Ishikawa (cell line): ENCODE measurements around the gene PMM1.

ENCODE experiments used
- CREB1 ChIP-seq: IDR thresholded peaks from 2 replicates; pipeline ENCODE4 v1.6.1; 2012; ENCODE audit warnings: low read depth
- EGR1 ChIP-seq: IDR thresholded peaks from 2 replicates; pipeline ENCODE4 v1.6.1; 2012
- EP300 ChIP-seq: IDR thresholded peaks from 2 replicates; pipeline ENCODE4 v1.6.1; 2012; ENCODE audit warnings: borderline replicate concordance
- NFIC ChIP-seq: IDR thresholded peaks from 2 replicates; pipeline ENCODE4 v1.6.1; 2012
- RAD21 ChIP-seq: IDR thresholded peaks from 2 replicates; pipeline ENCODE4 v1.6.1; 2012; ENCODE audit warnings: low read depth
- ZBTB7A ChIP-seq: IDR thresholded peaks from 2 replicates; pipeline ENCODE4 v1.6.1; 2012; ENCODE audit warnings: low read depth
- TF ChIP-seq, protein P1 (sequence below): IDR thresholded peaks from 2 replicates; pipeline ENCODE4 v1.6.1; 2012; ENCODE audit warnings: low read depth, mild to moderate bottlenecking
- TF ChIP-seq, protein P2 (sequence below): IDR thresholded peaks from 2 replicates; pipeline ENCODE4 v1.6.1; 2012

DNA sequence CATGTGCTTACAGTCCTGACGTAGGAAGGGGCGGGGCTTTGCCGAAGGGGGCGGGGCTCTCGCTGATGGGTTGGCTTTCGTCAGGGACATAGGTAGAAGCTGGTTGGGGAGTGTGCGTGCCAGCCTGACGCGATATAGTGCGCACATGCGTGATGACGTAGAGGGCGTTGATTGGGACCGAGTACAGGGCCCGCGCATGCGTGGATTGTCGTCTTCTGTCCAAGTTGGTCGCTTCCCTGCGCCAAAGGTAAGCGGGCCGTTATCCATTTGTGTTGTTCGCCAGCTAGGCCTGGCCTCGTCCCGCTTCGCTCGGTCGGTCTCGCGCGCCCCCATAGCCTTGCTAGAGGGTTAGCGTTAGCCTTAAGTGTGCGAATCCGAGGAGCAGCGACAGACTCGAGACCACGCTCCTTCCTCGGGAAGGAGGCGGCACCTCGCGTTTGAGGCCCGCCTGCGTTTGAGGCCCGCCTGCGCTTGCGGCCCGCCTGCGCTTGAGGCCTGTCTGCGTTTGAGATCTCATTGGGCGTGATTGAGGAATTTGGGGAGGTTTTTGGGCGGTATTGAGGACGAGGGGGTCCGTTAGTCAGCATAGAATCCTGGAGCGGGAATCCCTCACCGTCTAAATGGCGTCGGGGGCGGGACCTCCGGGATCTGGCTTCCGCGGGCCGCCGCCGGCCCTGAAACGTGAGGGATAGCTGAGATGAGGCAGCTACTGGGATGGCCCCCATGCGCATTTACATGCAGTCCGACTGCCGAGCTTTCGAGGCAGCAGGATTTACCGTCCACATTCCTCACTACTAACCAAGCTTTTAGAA lies 31.7 kb upstream of the PMM1 start, which contains the start of gene XRCC6:
- TF ChIP-seq, protein P1, sequence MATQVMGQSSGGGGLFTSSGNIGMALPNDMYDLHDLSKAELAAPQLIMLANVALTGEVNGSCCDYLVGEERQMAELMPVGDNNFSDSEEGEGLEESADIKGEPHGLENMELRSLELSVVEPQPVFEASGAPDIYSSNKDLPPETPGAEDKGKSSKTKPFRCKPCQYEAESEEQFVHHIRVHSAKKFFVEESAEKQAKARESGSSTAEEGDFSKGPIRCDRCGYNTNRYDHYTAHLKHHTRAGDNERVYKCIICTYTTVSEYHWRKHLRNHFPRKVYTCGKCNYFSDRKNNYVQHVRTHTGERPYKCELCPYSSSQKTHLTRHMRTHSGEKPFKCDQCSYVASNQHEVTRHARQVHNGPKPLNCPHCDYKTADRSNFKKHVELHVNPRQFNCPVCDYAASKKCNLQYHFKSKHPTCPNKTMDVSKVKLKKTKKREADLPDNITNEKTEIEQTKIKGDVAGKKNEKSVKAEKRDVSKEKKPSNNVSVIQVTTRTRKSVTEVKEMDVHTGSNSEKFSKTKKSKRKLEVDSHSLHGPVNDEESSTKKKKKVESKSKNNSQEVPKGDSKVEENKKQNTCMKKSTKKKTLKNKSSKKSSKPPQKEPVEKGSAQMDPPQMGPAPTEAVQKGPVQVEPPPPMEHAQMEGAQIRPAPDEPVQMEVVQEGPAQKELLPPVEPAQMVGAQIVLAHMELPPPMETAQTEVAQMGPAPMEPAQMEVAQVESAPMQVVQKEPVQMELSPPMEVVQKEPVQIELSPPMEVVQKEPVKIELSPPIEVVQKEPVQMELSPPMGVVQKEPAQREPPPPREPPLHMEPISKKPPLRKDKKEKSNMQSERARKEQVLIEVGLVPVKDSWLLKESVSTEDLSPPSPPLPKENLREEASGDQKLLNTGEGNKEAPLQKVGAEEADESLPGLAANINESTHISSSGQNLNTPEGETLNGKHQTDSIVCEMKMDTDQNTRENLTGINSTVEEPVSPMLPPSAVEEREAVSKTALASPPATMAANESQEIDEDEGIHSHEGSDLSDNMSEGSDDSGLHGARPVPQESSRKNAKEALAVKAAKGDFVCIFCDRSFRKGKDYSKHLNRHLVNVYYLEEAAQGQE: no peak
- TF ChIP-seq EP300 (no peak; the same call in 1 of the 2 replicates), NFIC (no peak), ZBTB7A (no peak), CREB1 (peak; percentile 94), RAD21 (no peak), EGR1 (no peak)
- TF ChIP-seq, protein P2, sequence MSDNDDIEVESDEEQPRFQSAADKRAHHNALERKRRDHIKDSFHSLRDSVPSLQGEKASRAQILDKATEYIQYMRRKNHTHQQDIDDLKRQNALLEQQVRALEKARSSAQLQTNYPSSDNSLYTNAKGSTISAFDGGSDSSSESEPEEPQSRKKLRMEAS: peak; percentile 95
